NCI-H82 (cell line): ENCODE data around the gene DGLUCY.
"Not testable (repeated sequence)": the region's sequence is repeated elsewhere in the genome, so short reads cannot be mapped to it uniquely, and the experiment has no call there.

Experiments used
- DNase-seq: peaks from one replicate; lab custom pipeline; 2025; lab: John Stamatoyannopoulos, UW

Gene DGLUCY

DNA sequence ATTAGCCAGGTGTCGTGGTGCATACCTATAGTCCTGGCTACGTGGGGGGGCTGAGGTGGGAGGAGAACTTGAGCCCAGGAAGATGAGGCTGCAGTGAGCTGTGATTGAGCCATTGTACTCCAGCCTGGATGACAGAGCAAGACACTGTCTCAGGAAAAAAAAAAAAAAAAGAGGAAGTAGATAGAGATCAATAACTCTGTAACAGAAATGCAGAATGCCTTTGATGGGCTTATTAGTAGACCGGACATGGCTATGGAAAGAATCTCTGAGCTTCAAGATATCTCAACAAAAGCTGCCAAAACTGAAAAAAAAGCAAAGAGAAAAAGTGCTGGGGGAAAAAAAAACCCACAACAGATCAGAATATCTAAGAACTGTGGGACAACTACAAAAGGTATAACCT, 93.1 kb downstream of the DGLUCY start:
- no peak for DNase-seq

DNA sequence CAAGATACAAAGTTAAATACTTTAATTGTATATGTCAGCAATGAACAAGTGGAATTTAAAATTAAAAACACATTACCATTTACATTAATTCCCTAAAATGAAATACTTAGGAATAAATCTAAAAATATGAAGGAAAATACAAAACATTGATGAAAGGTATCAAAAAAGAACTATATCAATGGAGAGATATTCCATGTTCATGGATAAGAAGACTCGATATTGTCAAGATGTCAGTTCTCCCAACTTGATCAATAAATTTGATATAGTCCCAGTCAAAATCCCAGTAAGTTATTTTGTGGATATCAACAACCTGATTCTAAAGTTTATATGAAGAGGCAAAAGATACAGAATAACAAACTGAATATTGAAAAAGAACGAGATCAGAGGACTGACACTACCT, 97.1 kb downstream of the DGLUCY start:
- no peak for DNase-seq

DNA sequence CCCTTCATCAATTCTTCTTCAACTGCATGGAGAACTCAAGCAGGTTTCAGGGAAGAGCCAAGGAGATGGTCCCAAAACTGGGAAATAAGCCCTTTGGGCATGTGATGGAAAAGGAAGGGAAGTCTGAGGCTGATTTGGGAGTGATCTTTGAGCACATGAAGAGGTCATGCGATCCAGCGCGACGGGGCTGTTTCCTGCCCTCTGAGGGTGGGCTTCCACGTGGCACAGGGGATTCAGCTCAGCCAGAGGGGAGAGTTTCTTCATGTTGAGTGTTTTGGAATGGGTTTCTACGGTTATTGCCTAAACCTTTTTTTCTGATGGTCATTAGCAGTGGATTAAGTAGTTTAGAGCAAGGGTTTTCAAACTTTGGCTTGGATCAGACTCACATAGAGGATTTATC, 100.4 kb downstream of the DGLUCY start:
- DNase-seq, result no peak

DNA sequence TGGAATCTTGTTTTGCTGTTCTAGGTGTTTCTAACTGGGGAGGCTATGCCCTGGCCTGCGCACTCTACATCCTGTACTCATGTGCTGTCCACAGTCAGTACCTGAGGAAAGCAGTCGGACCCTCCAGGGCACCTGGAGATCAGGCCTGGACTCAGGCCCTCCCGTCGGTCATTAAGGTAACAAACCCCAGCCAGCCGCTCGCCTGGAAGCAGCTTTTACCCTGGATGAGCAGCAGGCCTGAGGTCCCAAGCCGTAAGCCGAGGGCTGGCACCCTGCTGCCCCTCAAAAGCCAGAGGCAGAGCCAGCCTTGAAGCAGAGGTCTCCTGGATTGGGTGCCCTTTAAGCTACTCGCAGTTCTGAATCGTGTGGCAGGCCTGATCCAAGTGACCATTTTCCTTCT, 101.5 kb downstream of the DGLUCY start:
- DNase-seq, result no peak

DNA sequence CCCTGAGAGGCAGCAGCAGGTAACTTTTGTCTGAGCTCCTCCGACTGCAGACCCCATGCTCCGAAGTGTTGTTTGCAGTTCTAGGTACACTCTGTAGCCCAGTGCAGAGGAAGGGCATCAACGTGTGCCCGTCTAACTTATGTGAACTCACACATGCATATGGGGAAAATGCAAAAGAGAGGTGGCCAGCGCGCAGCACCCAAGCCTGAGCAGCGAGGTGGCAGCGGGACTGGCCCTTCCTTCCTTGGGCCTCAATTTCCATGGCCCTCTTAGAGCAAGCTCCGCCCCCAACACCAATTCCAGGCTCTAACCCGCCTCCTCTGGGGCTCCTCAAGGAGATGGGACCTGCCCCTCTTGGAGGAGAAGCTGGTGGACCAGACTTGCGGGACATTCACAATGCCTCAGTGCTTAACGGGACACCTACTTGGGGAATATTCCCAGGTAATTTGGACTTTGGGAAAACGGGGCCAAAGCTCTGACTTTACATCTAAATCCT, 102.9 kb downstream of the DGLUCY start:
- no peak for DNase-seq

DNA sequence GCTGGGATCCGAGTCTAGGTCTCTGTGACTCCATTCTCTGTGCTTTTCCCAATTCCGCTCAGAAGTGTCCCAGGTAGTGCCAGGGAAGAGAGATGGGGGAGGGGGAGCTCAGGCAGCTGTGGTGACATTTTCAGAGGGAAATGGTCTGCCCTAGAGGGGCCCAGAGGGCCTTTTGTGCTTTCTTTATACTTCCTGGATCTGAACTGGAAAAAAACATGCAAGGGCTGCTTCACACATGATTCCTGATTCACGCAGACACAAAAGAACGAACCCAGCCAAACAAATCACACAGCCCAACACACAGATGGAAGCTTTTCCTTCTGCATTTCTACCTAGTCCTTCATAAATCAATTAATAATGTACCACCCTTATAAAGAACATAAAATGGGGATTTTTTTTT, 104.1 kb downstream of the DGLUCY start:
- no peak for DNase-seq

DNA sequence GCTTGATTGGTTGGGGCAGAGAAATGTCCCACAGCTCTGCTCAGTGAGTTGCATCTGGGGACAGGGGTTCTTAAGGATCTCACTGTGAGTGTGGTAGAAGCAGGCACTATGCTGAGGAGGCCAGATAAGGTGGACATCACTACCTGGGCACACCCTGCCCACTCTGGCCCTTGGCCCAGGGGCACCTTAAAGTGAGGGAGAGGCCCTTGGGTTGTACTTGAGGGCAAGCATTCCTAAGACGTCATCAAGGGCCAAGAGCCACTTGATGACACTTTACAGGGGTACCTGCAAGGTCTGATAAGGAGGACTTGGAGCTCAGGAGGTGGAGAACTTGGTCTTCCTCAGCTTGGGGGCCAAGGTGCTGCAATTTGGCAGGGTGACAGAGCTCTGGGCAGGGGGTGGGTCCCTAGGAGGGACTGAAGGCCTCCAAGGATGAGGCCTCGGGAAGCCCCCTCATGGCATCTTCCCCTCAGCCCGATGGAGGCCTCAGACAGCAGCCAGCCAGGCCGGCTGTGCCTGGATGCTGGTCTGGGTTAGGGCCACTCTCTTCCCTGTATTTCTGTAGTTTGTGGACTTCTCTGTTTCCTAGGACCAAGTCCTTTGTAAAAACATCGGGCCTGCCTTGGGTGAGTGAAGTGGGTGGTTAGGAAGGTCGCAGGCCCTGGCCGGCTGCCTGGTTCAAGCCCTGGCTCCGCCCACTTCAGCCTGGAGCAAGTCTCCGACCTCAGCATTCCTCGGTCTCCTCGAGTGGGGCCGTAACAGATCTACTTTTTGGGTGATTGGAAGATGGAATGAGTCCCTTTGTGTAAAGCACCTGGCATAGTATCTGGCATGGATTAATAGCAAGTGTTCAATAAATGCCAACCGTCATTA, 105.9 kb downstream of the DGLUCY start:
- no peak for DNase-seq

DNA sequence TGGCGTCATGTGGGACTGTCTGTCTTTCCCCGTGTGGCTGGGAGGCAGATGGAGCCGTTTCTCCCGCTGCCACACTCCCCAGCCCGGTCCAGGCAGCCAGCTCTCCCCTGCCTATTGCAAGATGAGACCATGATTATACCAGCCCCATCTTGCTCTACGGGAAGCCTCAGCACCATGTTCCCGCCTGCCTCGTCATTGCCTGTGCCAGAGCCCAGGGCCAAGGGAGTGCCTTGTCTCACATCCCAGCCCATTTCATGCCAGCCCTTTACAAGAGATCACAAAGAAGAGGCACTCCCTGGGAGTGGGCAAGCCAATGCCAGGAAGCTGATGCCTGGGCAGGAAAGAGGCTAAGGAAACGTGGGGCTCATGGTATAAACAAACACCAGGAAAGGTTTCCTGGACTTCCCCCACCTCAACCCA, 106.7 kb downstream of the DGLUCY start:
- DNase-seq, result no peak

DNA sequence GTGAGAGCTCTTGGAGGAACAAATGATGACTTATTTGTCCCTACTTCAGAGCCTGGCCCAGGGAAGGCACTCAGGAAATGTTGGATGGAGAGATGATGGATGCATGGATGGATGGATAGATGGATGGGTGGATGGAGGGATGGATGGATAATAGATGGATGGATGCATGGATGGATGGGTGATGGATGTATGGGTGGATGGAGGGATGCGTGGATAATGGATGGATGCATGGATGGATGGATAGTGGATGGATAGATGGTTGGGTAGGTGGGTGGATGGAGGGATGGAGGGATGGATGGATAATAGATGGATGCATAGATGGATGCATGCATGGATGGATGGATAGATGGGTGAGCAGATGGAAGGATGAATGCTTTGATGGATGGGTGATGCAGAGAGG, 107.4 kb downstream of the DGLUCY start:
- no peak for DNase-seq

DNA sequence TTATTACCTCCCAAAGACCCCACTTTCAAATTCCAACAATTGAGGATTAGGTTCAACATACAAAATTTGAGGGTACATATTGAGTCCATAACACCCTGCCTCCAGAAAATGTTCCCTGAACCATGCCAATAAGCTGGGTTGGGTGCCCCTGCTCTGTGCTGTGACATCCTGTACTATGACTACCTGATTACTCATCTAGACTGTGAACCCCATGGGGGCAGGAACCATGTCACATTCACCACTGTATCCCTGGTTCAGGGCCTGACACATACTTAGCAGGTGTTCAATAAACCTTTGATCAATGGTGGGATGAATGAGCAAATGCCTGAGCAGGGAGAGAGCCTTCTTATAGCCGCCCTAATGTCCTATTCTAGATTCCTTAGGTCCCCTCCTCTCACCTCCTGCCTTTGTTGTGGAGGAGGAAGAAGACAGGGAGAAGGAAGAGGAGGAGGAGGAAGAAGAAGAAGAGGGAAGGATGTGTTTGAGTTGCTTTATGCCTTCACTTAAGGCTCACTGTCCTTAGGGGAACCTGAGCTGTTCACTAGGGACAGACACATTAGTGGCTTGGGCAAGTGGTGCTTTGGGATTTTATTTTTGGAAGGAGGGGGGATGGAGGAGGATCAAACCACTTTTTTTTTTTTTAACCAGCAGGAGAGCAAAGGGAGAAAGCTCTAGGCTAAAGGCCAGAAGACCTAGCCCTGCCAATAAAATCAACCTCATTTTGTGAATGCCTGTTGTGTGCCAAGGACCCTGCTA, 109.3 kb downstream of the DGLUCY start:
- no peak for DNase-seq

DNA sequence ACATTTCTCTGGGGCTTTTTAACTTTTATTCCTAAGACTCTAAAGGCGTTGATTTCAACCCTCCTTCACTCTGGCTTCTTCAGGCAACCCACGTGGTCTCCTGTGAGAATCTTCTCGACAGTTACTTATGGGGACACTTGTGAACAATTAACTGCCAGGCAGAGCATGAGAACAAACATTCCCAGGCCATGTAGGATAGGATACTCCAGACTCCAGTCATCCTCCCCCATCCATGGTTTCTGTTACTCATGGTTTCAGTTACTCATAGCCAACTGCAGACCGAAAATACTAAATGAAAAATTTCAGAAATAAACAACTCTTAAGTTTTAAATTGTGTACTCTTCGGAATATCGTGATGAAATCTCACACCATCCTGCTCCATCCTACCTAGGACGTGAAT, 111.2 kb downstream of the DGLUCY start:
- DNase-seq, result no peak

DNA sequence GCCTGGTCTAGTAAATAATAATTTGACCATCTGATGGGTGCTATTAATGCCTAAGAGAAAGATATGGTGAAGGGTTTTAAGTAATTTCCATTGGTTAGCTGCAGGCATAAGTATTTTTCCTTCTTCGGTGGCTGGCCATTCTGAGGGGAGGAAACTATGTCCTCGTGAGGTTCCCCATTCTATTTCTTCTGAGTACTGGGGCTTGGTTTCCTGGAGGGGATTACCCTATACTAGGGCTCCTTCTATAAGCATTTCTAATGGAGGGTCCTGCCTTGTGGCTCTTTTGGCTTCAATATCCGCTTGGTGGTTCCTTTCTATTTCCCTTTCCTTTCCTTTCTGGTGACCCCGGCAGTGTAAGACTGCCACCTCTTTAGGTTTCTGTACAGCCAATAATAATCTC, 112.5 kb downstream of the DGLUCY start:
- not testable (repeated sequence) for DNase-seq

DNA sequence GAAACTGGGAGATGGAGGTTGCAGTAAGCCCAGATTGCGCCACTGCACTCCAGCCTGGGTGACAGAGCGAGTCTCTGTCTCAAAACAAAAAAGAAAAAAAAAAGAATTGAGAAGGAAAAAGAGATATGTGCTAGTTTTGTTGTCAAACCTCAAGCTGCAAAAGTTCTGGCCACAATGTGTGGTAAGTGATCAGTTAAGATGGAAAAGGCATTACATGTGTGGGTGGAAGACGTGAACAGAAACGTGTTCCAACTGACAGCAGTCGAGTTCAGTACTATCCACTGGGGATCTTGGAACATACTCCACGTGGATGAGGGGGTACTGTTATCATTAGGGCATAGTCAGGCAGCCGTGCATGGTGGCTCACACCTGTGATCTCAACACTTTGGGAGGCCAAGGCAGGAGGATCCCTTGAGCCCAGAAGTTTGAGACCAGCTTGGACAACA, 113.3 kb downstream of the DGLUCY start:
- no peak for DNase-seq

DNA sequence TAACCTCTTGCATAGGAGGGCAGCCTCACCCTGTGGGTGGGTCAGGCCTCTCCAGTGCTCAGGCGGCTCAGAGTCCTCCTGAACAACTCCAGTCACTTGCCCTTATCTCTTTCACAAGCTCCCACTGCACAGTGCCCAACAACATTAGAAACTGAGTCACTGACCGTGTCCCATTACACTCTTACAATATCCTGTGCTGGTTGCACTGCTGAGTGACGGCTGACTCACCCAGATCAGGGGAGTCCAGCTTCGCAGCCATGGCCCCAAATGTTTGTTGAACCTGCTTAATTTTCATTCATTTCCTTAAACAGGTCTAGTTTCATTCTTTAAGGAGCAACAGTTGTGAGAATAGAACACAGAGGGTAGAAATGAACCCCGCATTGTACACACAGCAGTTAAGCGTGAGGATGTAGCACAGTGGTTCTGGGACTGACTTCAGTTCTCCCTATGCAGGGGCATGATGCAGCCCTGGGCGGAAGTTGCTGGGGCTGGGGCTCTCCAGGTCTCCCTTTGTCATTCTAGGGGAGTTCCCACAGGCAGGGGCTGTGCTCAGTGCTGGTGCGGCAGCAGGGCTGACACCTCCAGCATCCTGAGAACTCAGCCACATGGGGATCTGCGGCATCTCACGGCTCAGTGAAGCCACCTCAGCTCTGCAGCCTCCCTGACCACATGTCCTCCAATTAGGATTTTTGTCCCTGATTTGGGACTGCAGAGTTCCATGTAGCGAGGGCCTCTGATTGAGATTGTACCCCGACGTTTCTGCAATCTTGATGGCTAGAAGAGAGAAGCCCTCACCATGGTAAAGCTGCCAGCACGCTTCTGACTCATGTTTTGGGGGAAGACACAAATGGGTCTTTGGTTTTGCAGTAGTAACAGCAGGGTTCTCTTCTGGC, 114.5 kb downstream of the DGLUCY start:
- DNase-seq, result no peak

DNA sequence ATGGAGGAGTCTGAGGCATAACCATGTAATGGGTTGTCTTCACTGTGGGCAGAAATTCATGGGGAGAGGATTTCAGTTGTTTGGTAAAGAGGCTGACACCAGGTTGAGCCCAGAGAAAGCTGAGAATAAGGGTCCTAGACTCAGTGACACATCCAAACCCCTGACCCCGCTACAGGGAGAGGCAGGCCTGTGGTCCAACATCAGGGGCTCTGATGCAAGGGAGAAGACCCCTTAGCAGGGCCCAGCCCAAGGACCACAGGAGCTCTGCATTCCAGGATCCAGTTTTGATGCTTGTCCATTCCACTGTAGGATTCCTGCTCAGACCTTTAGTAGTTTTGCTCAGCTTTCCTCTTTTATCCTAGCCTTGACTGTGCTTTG, 115.1 kb downstream of the DGLUCY start:
- no peak for DNase-seq

DNA sequence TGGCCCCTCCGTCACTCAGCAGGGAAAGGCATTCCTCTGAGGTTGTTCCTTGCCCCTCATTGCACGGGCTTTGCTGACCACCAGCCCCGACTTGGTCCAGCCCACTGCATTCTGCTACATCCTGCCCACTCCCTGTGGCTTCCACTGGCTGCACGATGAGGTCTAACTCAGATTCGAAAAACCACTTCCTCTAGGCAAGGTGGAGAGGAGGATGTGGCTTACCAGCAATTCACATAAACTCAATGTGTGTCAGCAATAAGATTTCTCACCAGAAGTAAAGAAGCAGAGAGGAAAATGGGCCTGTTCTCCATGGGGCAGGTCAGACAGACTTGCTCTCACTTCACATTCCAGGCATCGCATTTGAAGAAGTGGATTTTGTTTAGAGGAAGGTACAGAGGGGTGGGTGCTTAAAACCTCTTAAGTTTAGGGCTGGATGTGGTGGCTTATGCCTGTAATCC, 115.9 kb downstream of the DGLUCY start:
- DNase-seq, result no peak

DNA sequence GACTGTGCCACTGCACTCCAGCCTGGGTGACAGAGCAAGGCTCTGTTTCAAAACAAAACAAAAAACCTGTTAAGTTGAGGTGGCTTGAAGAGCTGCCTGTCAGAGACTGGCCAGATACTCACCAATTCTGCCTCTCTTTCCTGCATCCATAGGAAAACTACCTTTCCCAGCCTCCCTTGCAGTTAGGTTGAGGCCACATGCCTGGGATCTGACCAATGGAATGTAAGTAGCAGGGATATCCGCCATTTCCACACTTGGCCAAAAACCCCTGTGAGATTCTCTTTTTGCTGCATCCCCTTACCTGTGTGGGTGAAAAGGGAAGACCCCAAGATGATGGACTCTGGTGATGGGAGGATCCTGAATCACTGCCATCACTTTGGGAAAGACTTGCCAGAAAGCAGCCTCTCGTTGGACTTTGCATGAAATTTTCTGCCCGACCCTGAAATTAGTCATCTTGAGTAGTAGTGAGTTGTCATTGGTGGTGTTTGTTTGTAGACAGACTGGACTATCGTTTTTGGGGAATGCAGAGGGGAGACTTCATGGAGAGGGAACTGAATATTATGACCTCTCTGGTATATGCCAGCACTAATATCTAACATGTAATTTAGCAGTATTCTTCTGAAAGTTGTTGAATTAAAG, 116.6 kb downstream of the DGLUCY start:
- peak; percentile 6 for DNase-seq

DNA sequence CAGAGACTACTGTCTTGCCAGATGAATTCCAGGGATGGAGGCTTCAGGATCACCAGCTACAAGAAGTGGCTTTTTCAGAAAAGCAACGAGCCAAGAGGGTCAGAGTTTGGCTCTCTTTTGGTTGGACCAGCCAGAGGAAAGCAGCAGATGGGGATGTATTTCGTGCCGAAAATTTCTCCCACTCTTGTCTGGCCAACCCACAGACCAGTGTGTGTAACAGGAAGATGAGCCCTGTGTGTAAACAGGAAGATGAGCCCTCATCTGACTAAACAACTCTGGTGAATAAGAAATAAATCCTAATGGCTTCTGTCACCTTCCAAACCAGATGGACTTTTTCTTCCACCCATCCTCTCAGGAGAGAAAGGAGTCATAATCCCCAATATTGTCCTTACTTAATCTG, 117.6 kb downstream of the DGLUCY start:
- DNase-seq, result peak; percentile 95

DNA sequence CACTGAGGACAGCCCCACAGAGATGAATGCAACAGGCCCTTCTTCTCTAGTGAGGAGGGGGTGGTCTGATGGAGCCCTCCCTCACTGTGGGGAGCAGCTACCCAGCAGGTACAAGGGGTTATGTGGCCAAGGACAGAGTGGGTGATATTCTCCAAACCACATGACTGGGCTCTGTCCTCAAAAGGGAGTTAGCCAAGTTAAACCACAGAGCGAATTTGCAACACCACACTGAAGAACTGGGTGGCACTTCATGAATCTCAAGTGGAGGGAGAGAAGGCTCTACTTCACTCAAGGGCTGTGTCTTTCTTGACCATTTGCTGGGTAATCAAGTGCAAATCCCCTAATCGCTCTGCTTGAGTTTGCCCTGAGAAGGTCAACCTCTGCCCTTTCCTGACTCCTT, 118.2 kb downstream of the DGLUCY start:
- no peak for DNase-seq

DNA sequence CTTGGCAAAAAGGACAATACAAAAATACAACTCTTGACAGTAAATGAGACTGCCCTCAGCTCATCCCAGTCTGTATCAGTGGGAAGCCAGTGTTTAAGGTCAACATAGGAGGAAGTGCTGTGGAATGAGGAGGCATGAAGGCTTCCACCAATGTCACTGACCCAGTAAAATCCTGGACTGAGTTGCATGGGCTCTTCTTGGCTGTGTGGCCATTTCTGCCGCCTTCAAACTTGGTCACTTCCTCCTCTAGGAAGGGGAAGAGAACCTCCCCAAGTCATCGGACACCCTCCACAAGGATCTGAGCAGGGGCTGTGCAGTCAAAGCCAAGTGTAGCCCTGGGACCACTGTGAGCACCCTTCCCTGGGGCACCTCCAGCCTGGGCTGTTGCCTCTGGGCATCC, 118.7 kb downstream of the DGLUCY start:
- no peak for DNase-seq

DNA sequence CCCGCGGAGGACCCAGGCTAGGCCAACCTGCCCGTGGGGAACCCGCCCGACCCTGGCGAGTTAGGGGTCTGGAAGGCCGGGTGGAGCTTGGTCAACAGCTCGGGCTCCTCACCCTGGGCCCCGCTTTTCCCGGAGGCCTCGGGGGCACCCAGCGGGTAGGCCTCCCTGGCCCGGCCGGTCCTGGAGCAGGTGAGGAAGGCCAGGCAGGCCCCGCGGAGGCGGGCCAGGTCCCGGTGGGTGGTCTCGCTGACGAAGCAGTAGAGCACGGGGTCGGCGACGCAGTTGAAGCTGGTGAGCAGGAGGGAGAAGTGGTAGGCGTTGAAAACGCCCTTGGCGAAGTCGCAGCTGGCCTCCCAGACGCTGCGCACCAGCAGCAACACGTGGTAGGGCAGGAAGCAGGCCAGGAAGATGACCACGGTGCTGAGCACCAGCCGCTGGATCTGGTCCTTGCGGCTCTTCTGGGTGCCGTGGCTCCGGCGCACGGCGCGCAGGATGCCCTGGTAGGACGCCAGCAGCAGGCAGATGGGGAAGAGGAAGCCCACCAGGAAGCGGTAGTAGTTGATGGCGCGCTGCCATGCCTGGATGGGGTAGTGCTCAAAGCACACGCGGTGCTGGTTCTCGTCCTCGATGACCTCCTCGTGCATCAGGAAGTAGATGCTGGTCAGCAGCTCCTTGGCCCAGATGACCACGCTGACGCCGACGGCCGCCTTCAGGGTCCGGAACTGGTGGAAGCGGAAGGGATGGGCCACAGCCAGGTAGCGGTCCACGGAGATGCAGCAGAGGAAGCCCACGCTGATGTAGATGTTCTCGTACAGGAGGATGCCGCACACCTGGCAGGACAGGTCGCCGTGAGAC, 120.3 kb downstream of the DGLUCY start:
- no peak for DNase-seq
